ENCODE data around the gene ERAP2.

ERAP2 gene

DNA sequence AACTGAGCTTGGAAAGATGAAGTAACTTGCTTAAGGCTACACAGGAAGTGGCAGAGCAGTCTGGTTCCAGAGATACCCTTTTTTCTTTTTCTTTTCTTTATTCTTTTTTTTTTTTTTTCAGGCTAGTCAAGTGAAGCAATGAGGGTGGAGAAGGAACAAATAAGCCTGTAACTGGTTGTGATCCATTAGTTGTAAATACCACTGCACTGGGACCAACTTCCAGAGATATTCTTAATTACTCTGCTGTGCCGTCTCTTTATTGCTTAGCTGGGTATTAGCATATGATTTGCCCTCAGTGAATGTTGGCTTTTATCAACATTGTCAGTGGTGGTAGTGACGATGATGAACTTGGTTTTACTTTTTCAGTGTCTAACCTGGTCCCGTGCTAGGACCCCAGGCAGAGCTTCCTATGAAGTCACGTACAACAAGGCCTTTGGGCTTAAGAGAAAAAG lies 86.3 kb downstream of the ERAP2 start:
- in situ Hi-C loops (cut with MboI; ENCODE audit: low sequenced_read_pairs, unreplicated experiment): no loop called here
- DNase-seq (ENCODE audit: low spot score): no peak
- TF ChIP-seq, protein P1, sequence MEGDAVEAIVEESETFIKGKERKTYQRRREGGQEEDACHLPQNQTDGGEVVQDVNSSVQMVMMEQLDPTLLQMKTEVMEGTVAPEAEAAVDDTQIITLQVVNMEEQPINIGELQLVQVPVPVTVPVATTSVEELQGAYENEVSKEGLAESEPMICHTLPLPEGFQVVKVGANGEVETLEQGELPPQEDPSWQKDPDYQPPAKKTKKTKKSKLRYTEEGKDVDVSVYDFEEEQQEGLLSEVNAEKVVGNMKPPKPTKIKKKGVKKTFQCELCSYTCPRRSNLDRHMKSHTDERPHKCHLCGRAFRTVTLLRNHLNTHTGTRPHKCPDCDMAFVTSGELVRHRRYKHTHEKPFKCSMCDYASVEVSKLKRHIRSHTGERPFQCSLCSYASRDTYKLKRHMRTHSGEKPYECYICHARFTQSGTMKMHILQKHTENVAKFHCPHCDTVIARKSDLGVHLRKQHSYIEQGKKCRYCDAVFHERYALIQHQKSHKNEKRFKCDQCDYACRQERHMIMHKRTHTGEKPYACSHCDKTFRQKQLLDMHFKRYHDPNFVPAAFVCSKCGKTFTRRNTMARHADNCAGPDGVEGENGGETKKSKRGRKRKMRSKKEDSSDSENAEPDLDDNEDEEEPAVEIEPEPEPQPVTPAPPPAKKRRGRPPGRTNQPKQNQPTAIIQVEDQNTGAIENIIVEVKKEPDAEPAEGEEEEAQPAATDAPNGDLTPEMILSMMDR (IDR thresholded peaks at IDR 0.05; ENCODE audit: borderline replicate concordance, control extremely low read depth, extremely low read depth, insufficient read depth, missing control alignments): no peak

DNA sequence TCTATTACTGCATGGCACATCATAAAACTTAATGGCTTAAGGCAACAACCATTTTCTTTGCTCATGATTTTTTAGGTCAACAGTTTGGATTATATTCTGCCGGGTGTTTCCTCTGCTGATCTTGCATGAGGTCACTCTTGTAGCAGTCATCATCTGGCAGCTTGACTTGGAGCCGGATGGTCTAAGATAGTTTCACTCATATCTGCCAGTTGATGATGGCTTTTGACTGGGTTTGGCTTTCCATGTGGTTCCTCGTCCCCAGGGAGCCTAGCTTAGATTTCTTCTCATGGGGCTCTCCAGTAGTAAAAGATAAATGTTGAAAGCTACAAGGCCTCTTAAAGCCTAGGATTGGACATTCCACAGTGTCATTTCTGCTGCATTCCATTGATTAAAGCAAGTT lies 87.0 kb downstream of the ERAP2 start:
- in situ Hi-C loops (cut with MboI; ENCODE audit: low sequenced_read_pairs, unreplicated experiment): no loop called here
- TF ChIP-seq, protein P1 (IDR thresholded peaks at IDR 0.05; ENCODE audit: borderline replicate concordance, control extremely low read depth, extremely low read depth, insufficient read depth, missing control alignments): no peak
- no peak for DNase-seq (ENCODE audit: low spot score)

DNA sequence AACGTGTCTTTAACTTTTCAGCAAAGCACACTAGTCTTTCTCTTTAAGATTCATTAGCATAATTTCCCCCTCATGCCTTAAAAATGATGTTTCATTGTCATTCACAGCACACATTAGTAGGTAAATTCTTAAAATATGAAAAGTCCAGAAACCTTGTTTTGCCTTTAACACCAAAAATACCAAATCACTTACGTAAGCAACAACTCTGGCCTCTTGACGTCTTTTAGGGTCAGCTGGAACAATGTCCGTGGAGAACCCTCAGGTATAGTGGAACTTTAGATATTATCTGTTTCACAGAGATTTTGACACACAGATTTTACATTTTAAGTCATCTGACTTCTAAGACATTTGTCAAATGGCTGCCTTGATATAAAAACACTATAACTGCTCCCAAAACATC lies 90.5 kb downstream of the ERAP2 start:
- TF ChIP-seq, protein P1 (IDR thresholded peaks at IDR 0.05; ENCODE audit: borderline replicate concordance, control extremely low read depth, extremely low read depth, insufficient read depth, missing control alignments): no peak
- DNase-seq (ENCODE audit: low spot score): no peak
- in situ Hi-C loops (cut with MboI; ENCODE audit: low sequenced_read_pairs, unreplicated experiment): no loop called here

DNA sequence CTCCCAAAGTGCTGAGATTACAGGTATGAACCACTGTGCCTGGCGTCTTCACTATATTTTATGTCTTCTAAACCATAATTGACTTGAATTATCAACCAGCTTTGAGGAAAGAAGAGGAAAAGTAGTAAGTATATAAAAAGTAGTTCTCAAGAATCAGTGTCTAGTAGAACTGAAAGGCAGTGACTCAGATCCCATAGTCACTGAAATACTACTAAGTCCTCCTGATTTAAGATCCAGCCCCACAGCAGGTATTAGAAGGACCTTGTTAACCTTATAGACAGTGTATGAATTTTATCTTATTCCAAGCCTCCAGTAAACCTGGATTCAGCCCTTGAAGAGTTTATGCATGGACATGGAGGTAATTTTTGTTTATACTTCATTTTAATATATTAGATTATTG lies 91.1 kb downstream of the ERAP2 start:
- TF ChIP-seq, protein P1 (IDR thresholded peaks at IDR 0.05; ENCODE audit: borderline replicate concordance, control extremely low read depth, extremely low read depth, insufficient read depth, missing control alignments): no peak
- in situ Hi-C loops (cut with MboI; ENCODE audit: low sequenced_read_pairs, unreplicated experiment): no loop called here
- no peak for DNase-seq (ENCODE audit: low spot score)

DNA sequence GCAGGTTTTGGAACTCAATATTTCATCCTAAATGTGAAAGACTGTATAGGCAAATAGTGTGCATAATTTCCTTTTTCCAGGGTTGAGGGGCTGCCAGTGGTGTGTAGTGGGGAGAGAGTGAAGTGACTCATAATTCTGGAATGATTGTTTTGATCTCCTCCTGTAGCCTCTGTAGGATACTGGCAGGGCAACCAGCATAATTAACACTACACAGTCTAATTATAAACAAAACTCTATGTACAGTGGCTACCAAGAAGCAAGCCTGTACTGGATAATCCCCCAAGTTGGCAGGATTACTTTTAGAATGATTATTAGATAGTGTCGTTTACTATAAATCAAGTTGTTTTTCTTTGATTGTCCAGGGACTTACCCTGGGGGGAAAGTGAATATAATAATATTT lies 91.8 kb downstream of the ERAP2 start:
- TF ChIP-seq, protein P1 (IDR thresholded peaks at IDR 0.05; ENCODE audit: borderline replicate concordance, control extremely low read depth, extremely low read depth, insufficient read depth, missing control alignments): no peak
- in situ Hi-C loops (cut with MboI; ENCODE audit: low sequenced_read_pairs, unreplicated experiment): no loop called here
- DNase-seq (ENCODE audit: low spot score): no peak

DNA sequence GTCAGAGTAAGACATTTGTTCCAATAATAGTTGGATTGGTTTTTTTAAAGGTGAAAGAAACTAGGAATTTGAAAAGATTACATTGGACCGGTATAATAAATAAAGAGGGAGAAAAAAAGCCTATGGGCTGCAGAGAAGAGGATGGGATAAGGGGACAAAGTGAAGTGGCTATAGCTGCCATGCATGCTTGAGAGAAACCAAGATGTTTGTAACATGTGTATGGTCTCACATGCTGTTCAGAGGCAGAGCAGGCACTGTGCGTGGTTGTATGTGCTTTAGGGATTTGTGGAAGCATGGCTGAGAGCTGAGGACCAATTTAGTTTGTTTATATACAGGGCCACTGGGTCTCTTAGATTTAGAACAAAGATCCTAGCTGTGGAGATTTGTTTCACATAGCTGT lies 92.3 kb downstream of the ERAP2 start:
- TF ChIP-seq, protein P1 (IDR thresholded peaks at IDR 0.05; ENCODE audit: borderline replicate concordance, control extremely low read depth, extremely low read depth, insufficient read depth, missing control alignments): no peak
- in situ Hi-C loops (cut with MboI; ENCODE audit: low sequenced_read_pairs, unreplicated experiment): no loop called here
- DNase-seq (ENCODE audit: low spot score): no peak

Measured in GM13976 (cell line).